ENCODE measurements around the gene ANKRD37.
A peak's percentile ranks its signal among the peaks of the same experiment; 100 is the strongest.

The ANKRD37 gene

GRCh38 chr4:185408432-185408831, 11.8 kb downstream of the ANKRD37 start:
- no peak for DNase-seq (ENCODE audit: low read depth)
- no peak for TF ChIP-seq CTCF (conservative IDR thresholded peaks at IDR 0.05; ENCODE audit: control insufficient read depth, insufficient read depth, low read depth, low read length)
- no peak overlapping the region for H3K4me3 ChIP-seq (ENCODE audit: control insufficient read depth, low read depth, low read length)

GRCh38 chr4:185411849-185412248, 15.2 kb downstream of the ANKRD37 start:
- no peak overlapping the region for H3K4me3 ChIP-seq (ENCODE audit: control insufficient read depth, low read depth, low read length)
- no peak for DNase-seq (ENCODE audit: low read depth)
- TF ChIP-seq CTCF (conservative IDR thresholded peaks at IDR 0.05; ENCODE audit: control insufficient read depth, insufficient read depth, low read depth, low read length): no peak

- H3K4me3 ChIP-seq (ENCODE audit: control insufficient read depth, low read depth, low read length): no peak overlapping the region
- DNase-seq (ENCODE audit: low read depth): no peak
- no peak for TF ChIP-seq CTCF (conservative IDR thresholded peaks at IDR 0.05; ENCODE audit: control insufficient read depth, insufficient read depth, low read depth, low read length)
Observed at GRCh38 chr4:185412412-185412811, 15.8 kb downstream of the ANKRD37 start.

GRCh38 chr4:185416955-185417354, 20.3 kb downstream of the ANKRD37 start:
- TF ChIP-seq CTCF (conservative IDR thresholded peaks at IDR 0.05; ENCODE audit: control insufficient read depth, insufficient read depth, low read depth, low read length): no peak
- H3K4me3 ChIP-seq (ENCODE audit: control insufficient read depth, low read depth, low read length): no peak overlapping the region
- no peak for DNase-seq (ENCODE audit: low read depth)

- H3K4me3 ChIP-seq (ENCODE audit: control insufficient read depth, low read depth, low read length): no peak overlapping the region
- peak; percentile 83 for DNase-seq (ENCODE audit: low read depth)
- no peak for TF ChIP-seq CTCF (conservative IDR thresholded peaks at IDR 0.05; ENCODE audit: control insufficient read depth, insufficient read depth, low read depth, low read length)
Observed at GRCh38 chr4:185421366-185422124, 24.9 kb downstream of the ANKRD37 start.

GRCh38 chr4:185424905-185425646, 28.4 kb downstream of the ANKRD37 start:
- H3K4me3 ChIP-seq (ENCODE audit: control insufficient read depth, low read depth, low read length): peak overlapping the region; percentile 95
- no peak for TF ChIP-seq CTCF (conservative IDR thresholded peaks at IDR 0.05; ENCODE audit: control insufficient read depth, insufficient read depth, low read depth, low read length)
- DNase-seq (ENCODE audit: low read depth): peak; percentile 34
